Measurements from ENCODE around the gene ABTB2.
"Not testable (repeated sequence)": the region's sequence is repeated elsewhere in the genome, so short reads cannot be mapped to it uniquely, and the experiment has no call there.

Gene ABTB2

DNA sequence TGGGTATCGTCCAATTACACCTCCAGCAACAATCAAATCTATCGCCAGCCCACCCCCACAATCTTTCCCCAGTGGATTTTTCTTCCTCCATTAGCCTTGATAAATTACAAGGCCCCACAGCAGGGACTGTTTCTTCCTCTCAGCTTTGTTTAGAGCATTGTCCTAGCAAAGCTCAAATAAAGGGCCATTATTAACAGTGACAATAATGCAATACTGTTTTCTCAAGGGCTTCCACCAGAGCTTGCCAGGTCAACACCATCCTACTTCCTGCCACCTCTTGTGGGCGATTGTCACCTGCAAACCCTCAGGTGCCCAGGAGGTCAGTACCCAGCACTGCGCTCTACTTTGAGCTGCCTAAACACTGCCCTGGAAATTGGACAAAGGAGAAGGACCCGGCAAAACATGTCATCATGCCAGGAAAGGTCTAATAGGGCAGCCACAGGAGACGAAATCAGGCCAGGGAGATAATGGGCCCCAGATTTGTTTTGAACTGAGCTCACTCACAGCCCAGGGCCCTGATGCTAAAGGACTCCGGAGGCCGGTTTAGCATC, 95.2 kb downstream of the ABTB2 start:
- no peak for DNase-seq (ENCODE audit: low read depth)

DNA sequence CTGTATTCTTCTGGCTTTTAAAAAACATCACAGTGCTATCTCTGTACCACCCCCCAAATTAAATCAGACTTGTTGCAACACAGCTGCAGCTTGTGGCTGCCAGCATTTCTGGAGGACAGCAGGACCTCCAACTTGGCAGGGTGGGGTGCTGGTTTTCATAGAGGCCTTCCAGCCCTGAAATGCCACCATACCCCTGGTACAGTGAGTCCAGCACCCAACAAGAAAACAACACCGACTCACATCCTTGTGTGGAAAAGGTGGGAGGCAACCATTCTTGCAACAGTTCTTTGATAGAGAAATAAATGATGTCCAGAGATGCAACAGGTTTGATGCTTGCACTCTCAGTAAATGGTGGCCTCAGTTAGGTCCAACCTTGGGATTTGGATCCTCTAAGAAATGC, 96.0 kb downstream of the ABTB2 start:
- peak; percentile 59 for DNase-seq (ENCODE audit: low read depth)

DNA sequence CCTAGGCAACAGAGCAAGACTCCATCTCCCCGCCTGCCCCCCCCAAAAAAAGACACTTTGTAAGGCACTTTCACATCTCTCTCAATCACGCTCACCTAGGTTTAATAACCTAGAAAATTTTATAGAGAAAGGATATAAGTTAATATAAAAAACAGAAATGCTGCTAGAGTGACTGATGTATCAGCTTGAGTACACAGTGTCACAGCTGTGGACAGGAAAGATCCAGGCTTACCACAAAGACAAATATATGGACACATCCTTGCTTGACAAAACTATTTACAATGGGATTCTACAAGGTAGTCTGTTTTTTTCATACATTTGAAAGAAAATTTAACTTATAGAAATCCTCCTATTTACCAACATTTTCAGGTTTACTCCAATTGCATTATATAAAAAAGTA, 96.7 kb downstream of the ABTB2 start:
- DNase-seq (ENCODE audit: low read depth) = no peak

DNA sequence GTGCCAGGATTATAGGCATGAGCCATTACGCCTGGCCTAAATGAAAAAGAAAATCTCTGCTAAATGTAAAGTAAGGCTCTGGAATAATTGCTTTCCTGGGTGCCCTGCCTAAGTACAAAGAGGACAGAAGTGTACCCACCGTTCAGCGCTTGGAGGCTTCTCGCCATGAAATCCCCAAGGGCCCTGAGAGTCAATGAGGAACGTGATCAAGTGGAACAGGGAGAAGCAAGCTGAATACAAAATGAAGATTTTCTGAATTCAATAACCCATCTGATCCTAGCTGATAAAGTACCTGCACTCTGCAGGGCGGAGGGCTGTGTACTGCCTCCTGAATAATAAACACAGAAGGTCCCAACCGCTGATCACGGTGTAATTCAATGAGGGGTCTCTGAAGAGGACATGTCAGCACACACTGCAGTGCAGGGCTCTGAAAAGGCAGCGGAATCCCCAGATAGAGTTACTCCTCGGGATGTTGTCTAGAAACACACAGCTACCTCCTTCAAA, 97.7 kb downstream of the ABTB2 start:
- no peak for DNase-seq (ENCODE audit: low read depth)

DNA sequence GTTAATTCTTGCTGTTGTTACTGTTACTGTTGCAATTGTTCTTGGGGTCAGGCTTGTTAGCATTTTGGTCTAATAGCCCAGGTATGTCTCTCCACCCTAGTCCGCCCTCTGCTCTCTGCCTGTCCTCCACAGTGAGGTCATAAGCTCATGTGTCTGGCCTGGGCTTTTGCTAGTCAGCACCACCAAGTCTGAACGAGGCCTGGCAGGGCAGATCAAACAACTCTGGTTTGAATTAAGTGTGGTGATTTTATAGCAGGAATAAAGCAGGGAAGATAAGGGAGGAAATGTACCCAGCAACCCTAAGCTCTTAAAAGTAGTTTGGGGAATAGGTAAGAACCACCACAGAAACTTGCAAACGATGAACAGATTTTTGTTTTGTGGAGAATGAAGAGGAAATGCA, 98.7 kb downstream of the ABTB2 start:
- no peak for DNase-seq (ENCODE audit: low read depth)

DNA sequence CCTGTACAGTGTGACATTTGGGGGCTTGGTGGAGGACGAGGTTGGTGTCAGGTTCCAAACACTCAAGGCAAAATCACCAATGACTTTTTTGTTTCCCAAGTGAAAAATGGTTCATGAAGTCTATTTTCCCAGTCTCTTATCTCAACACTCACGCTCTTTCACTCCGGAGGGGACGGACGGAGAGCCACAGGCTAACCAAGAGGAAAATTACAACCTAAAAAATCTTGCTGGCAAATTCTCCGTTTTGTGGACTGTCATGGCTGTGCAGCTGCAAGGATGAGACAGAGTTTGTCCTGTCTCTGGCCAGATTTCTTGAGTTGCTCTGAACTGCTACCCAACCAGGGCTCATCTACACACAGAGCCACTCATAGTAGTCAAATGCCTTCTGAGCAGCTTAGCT, 101.2 kb downstream of the ABTB2 start:
- DNase-seq (ENCODE audit: low read depth) = no peak

DNA sequence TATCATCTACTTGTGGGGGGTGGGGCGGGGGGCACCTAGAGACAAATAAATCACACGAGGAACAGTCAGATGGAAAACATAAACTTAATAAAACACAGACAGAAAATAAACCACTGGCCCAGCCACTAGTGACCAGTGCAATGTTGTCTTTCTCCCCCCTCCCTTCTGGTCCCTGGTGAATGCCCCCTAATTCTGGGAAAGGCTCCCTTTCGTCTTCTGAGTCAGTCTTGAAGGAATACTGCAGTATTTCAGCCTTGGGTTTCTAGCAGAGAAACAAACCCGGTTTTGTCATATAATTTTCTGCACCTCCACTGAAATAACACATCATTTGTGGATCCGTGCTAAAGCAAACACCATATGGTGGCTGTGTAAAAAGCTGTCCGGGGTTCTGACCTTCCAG, 101.7 kb downstream of the ABTB2 start:
- no peak for DNase-seq (ENCODE audit: low read depth)

DNA sequence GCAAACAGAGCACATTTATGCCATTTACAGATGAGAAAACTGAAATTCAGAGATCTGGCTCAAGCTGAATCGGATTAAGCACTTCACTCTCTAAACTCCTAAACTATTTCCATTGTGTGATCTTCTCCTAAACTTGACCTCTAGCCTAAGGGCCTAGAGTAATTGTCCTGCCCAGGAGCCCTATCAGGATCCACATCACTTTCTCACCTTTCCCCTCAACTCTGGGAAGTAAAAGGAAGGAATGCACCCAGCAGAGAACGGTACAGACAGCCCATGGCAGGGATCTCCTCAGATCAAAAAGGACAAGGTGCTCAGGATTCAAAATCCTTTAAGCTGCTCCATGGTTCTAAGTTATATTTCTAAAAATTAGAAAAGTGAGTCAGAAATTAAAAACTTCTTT, 102.7 kb downstream of the ABTB2 start:
- no peak for DNase-seq (ENCODE audit: low read depth)

DNA sequence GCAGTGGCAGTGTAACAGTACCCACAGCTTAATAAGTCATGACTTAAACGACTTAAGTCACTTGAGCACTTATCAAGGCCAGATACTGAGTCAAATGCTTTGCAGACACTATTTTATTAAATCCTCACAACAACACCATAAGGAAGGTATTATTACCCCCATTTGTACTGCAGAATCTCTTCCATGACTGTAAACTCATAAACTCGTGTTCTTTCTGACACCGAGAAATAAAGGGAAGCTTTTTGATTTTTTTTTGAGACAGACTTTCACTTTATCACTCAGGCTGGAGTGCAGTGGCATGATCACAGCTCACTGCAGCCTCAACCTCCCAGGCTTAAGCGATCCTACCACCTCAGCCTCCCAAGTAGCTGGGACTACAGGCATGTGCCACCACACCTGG, 103.8 kb downstream of the ABTB2 start:
- DNase-seq (ENCODE audit: low read depth) = no peak

DNA sequence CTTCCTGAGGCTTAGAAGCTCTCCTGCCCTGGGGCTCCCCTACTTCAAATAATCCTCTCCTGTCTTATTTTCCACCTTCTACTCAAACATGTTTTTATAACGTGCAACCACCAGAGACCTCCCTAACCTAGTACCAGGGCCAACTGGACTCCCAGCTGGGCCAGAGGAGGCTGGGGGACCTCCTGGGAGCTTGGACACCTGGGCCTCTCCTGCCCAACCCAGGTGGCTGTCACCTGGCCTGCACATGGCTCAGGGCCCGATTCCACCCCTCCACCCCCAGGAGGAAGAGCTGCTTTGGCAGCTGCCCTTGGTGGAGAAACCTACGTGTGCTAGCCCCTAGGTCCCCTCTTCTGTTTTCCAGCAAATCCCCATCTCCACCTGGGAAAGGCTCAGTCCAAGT, 105.2 kb downstream of the ABTB2 start:
- no peak for DNase-seq (ENCODE audit: low read depth)

DNA sequence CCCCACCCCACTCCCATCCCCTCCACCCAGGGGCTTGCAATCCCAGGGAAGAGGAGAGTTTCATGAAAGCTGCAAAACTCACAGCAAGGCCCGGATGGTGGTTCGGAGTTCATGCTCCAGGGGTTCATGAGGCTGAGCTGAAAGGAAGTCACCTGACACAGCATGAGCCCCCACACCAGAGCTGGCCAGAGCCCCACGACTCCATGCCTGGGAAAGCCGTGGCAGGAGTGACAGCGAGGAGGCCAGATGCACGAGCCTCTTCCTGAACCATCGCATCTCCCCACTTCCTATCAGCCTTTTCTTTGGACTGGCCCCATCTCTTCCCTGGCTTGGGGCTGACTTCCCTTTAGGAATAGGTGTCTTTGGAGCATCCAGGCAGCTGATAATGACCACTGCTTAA, 105.8 kb downstream of the ABTB2 start:
- no peak for DNase-seq (ENCODE audit: low read depth)

DNA sequence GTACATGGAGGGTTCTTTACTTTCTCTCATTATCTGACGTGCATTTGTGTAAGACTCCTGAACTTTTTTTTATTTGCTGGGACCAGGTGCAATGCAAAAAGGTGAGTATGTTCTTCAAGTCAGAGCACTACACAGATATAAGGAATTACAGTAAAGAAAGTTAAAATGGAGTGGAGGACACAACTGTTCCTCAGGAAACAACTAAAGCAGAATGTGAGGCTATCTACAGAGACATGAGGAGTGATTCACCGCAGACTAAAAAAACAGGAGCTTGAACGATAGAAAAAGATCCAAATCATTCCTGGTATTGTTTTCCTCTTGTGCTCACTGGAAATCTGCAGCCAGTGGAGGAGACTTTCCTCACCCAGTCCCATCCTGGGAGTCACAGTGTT, 106.2 kb downstream of the ABTB2 start:
- peak; percentile 38 for DNase-seq (ENCODE audit: low read depth)

DNA sequence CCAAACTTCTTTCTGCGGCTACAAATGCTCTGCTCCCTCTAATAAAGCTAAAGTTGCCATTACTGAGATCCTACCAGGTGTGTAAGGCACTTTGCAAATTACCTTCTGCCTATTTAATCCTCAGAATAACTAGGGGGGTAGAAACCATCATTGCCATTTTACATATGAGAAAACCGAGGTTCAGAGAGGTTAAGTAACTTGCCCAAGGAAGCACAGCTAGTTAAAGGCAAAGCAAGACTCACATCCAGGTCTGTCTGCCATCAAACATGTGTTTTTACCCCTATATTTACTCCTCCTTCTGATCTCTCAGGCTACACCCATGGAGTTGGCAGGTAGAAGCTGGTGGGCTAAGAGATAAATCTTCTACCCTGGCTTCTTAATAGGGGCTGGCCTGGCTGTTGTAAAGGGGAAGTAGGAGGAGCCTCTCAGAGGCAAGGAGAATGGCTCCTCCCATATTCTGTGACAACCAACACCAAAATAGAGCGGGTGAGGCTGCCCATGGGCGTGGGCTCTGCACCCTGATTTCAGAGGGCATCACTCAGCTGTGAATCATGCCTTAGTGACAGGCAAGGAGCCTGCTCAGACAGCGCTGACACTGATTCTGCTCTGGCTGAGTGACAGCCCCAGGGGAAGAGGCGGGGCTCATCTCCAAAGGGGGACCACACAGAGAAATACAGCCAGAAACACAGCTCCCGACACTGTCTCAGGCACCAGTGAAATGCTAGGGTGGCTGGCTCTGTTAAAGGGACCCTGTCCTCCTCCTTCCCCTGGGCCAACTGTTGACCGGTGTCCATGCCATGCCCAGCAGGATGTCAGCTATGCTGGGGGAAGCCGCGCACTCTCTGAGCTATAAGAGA, 106.8 kb downstream of the ABTB2 start:
- no peak for DNase-seq (ENCODE audit: low read depth)

DNA sequence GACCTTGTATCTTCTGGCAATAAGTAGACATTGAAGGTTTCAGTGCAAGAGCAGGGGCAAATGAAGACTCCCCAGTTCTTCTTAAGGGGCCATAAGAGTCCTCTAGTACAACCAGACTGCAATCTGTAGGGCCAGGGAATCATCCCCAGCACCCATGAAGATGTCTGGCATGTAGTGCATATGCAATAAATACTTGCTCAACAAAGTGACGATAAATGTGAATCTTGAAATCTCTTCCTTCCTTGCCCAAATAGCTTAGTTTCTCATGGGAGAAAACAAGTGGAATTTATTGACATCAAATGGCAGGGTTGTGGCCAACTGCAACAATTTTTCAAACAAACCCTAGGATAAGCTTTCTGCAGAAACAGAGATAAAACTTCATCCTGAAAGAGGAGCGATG, 107.6 kb downstream of the ABTB2 start:
- DNase-seq (ENCODE audit: low read depth) = no peak

DNA sequence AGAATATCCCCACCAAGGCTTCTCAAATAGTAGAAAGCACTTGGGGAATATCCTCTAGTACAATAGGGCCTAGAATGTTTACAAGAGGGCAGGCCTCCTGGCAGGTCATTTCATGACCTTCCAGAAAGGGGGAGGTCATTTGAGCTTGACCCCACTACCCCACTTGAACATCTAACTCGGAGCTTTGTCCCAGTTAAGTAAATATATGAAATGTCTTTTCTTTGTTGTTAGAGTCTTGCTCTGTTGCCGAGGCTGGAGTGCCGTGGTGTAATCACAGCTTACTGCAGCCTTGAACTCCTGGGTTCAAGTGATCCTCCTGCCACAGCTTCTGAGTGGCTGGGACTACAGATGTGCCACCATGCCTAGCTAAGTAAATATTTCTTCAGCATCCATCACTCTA, 108.4 kb downstream of the ABTB2 start:
- no peak for DNase-seq (ENCODE audit: low read depth)

DNA sequence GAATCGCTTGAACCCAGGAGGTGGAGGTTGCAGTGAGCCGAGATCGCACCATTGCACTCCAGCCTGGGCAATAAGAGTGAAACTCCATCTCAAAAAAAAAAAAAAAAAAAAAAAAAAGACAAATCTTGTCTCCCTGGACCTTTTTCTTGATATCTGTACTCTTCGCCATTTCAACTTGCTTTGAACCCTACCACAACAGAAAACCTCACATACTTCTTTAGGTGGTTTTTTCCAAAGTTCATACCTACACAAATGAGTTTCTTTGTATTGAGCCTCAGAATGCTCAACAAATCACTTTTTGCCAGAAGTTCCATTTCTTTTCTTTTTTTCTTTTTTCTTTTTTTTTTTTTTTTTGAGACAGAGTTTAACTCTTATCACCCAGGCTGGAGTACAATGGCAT, 111.3 kb downstream of the ABTB2 start:
- DNase-seq (ENCODE audit: low read depth) = not testable (repeated sequence)

DNA sequence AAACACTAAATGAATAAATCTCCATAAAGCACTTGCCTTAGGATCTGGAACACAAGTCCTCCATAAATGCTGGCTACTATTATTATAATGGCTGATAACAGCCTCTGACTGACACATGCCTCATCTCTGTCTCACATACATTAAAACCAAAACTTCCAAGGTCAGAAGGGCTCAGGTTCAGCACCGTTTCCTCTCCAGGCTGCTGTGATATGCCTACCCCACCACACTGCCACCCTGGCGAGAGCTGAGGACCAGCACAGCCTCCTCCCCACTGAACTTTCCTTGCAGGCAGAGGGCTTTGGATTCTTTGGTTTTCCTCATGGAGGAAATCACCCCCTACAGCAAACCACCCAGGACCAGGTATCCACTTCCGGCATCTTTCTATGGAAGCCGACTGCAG, 112.8 kb downstream of the ABTB2 start:
- DNase-seq (ENCODE audit: low read depth) = no peak

DNA sequence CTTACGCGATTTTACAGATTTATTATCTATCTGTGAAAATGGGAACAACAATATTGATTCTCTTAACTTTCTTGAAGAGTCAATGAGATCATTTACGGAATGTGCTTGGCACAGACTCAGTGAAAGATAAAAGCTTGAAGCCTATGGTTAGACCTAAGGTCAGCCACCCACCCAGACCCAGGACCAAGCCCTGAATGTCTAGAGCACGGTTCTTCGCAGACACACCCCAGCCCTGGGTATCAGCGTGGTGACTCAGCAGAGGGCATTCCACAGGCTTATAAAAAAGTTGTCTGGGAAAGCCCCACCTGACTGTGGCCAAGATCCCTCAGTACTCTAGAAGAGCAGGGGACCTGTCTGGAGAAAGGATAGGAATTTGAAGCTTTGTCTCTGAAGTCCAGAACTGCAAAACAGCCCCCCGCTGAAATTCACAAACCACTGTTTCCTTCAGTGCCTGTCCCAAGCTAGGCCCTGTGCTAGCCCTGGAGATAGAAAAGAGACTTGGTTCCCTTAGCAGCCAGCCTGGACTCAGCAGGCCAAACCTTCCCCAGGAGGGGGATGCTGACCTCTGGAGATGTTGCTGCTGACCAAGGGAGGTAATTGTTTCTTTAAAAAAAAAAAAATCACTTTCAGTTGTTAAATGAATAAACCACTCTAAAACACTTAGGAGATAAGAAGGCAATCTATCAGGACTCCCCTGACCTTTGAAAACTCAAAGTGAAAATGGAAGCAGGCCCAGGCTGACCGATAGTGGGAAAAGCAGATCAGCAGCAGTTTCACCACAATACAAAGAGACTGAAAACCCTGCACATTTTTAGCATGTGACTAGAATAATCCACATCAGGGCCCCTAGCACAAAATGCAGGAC, 114.0 kb downstream of the ABTB2 start:
- DNase-seq (ENCODE audit: low read depth) = peak; percentile 82

DNA sequence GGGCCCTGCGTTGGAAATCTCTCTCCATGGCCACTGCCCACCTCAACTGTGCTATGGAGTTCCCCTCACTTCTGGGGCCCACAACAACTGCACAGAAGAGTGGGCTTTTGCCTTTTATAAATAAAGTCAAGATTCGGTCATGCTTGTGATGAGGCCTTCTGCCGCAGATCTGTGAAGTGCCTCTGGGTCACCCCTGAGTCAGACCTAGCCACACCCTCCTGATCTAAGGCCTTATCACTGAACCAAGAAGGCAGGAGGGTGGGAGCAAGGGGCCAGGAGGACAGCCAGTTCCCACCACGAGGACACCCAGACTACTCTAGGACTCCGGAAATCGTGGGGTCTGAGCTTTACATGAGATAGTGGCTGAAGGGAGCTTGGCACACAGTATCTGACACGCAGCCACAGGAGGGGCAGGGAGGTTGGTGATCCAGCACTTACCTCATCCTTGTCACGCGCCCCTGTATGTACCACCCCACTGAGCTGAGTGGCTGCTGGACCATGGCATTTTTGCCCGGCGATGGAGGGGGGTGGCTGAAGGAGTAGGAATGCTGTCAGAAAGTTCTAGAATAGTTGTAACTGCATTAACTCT, 115.7 kb downstream of the ABTB2 start:
- DNase-seq (ENCODE audit: low read depth) = peak; percentile 52

DNA sequence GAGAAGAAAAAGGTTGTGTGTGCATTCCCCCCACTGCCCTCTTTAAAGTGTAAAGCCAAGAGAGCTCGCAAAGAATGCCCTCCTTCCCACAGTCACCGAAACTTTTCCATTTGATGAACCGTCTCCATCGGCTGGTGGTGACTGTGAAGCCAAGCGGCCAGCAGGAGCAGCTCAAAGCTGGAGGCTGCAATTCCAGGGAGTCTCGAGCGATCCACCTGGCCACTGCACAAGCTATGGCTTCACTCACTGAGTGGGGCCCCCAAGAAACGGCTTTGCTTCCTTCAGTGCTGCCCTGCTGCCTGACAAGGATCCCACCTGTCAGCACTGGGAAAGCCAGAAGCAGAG, 117.7 kb downstream of the ABTB2 start:
- no peak for DNase-seq (ENCODE audit: low read depth)

DNA sequence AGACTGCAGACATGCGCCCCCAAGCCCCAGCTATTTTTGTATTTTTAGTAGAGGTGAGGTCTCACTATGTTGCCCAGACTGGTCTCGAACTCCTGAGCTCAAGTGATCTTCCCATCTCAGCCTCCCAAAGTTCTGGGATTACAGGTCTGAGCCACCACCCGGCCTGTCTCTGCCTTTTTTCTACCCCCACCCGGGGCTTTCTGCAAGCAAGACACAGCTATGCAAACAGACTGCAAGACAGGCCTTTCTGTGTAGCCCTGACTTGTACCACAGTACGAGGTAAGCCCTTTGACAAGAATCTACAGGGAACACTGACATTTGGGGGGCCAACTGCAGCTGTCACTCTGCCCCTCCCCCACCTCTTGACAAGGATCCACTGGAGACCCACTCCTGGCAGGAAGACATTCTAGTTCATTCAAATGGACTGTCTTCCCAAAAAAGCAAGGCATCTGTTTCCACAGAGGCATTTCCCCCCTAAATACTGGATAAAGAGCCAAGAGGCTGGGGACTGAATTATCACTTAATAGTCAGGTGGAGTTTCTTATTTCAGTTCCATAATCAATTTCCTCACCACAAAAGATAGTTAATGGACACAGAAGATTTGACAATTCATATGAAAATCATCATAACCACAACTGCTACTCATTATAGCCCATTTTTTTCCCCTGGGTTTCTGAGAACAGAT, 118.2 kb downstream of the ABTB2 start:
- DNase-seq (ENCODE audit: low read depth) = no peak

DNA sequence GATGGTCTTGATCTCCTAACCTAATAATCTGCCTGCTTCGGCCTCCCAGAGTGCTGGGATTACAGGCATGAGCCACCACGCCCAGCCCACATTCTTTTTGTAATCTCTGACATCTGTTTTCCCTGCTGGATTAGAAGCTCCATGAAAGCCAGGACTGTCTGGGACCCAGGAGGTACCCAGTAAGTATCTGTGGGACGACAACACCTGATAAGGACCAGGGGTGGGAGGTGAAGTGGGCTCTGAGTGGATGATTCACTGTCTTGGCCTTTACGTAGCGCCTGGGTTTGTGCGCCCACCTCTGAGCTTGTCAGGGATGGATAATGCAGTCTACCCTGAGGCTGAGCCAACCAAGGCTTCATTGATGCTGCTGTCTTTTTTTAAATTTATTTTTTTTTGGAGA, 118.8 kb downstream of the ABTB2 start:
- DNase-seq (ENCODE audit: low read depth) = peak; percentile 61
